ENCODE data around the gene VIPR2.

VIPR2 gene

GRCh38 chr7:159086301-159086925 lies 58.3 kb downstream of the VIPR2 start:
- TF ChIP-seq CTCF (IDR thresholded peaks at IDR 0.05) = no peak

- TF ChIP-seq CTCF (IDR thresholded peaks at IDR 0.05) = no peak
These were observed 60.4 kb downstream of the VIPR2 start for GRCh38 chr7:159084069-159084801.

DNA sequence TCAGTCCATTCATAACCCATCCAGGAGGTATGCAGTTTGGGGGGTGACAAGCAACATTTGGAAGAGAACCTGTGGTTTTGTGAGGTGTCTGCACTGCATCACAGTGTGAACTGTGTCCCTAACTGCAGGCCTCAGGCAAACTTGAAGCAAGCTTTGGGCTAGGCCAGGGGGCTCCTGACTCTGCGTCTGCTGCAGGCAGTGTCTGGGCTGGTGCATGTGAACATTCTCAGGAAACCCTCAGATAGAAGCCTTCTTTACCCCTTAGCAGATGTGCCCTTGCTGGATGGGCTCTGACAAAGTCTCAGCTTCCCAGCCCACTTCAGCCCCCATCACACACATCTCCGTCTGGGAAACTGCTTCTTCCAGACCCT lies 61.0 kb downstream of the VIPR2 start:
- TF ChIP-seq CTCF (IDR thresholded peaks at IDR 0.05) = no peak

- no peak for TF ChIP-seq CTCF (IDR thresholded peaks at IDR 0.05)
These were observed 61.5 kb downstream of the VIPR2 start for GRCh38 chr7:159083001-159083697.

- no peak for TF ChIP-seq CTCF (IDR thresholded peaks at IDR 0.05)
These were observed 65.8 kb downstream of the VIPR2 start for GRCh38 chr7:159078911-159079270.

DNA sequence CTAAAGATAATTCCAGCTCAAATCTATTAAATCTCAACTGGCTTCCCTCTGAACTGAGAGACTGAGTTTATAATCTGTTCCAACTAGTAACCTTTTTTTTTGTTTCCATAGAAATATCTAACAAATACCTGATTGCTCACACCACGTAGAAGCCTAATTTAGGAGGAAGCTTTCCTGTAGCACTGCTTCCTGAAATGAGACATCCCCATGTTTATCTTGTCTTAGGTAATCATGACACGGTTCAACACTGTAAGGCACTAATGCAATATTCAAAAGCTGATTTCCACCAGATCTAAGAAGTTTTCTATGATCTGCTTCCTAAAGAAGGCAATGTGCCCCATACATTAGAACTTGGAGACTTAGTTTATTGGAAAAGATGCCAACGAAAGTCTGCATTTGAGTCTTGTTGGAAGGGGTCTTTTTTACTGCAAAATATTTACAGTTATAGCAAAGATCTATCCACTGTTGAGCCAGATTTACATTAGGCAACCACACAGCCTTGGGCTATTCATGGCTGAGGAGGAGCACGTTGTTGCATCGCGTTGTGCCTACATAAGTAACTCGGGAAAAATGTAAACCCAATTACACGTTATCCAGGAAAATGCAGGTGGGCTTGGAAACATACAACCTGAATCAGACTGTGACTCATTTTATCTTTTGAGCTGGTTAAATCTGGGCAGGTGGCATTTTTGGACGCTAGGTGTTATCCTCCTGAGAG lies 66.3 kb downstream of the VIPR2 start:
- no peak for TF ChIP-seq CTCF (IDR thresholded peaks at IDR 0.05)

DNA sequence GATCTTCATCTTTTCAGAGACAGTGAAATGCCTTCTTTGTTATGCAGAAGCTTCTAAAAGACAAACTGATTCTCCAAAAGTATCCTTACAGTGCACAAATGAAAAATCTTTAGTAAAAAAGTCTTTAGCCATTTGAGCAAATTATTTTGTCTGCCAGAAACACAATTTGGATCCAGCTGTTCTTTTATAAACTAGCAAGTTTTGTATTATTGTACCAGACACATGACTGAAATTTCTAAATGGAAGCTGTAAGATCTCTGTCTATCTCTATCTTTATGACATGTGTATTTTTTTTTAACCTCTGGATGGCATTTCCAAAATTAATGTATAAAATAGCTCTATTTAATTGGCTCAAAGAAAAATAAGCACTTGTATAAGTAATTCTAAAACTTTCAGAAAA lies 68.3 kb downstream of the VIPR2 start:
- no peak for TF ChIP-seq CTCF (IDR thresholded peaks at IDR 0.05)

All from LNCAP (cell line).